PC-9 (cell line): ENCODE data around the gene EXOSC7.

ENCODE experiments used
- EZH2 ChIP-seq: fragments of 200-600 bp; sonication (generic); IDR thresholded peaks from 2 replicates; pipeline ENCODE4 v1.8.0; 2017; ENCODE audit warnings: antibody characterized with exemption, low read depth
- TF ChIP-seq, protein P1 (sequence below): fragments of 200-600 bp; sonication (generic); conservative IDR thresholded peaks from 2 replicates; pipeline ENCODE4 v1.6.1; 2017; ENCODE audit warnings: mixed run types, antibody characterized with exemption, mild to moderate bottlenecking, moderate library complexity

- TF ChIP-seq, protein P1, sequence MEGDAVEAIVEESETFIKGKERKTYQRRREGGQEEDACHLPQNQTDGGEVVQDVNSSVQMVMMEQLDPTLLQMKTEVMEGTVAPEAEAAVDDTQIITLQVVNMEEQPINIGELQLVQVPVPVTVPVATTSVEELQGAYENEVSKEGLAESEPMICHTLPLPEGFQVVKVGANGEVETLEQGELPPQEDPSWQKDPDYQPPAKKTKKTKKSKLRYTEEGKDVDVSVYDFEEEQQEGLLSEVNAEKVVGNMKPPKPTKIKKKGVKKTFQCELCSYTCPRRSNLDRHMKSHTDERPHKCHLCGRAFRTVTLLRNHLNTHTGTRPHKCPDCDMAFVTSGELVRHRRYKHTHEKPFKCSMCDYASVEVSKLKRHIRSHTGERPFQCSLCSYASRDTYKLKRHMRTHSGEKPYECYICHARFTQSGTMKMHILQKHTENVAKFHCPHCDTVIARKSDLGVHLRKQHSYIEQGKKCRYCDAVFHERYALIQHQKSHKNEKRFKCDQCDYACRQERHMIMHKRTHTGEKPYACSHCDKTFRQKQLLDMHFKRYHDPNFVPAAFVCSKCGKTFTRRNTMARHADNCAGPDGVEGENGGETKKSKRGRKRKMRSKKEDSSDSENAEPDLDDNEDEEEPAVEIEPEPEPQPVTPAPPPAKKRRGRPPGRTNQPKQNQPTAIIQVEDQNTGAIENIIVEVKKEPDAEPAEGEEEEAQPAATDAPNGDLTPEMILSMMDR = no peak
- no peak for TF ChIP-seq EZH2
These were observed 36.5 kb downstream of the EXOSC7 start for GRCh38 chr3:45012577-45012976.
